HepG2 (cell line): Measurements from ENCODE around the gene ATG16L2. TPM values are rescaled to one million over a fixed set of nuclear protein-coding genes. Genes with fewer than 3 reads are reported as not detected.

ENCODE experiments used
- ATAC-seq: fragments of 200-7000 bp; cut with Tn5 transposase; 3 replicates; pipeline ENCODE4 v1.9.1; 2020; ENCODE audit warnings: mild to moderate bottlenecking, moderate library complexity
- BruUV-seq: library from RNA; stranded (reverse); fragments of 400-500 nt; replicated peaks from 2 replicates; lab custom pipeline; 2021; lab: Mats Ljungman, UMichigan
- CTCF ChIA-PET: fragments of 300-600 bp; formaldehyde crosslinking; extraction: SDS; loops from one replicate; lab custom pipeline; 2021; ENCODE audit warnings: low total read pairs, inconsistent platforms, low intra/inter-chr PET ratio; lab: Yijun Ruan, JAX
- POLR2A ChIA-PET: fragments of 350-600 bp; sonication (Branson Sonifier 250); formaldehyde crosslinking; loops from one replicate; lab custom pipeline; 2020; ENCODE audit warnings: antibody characterized with exemption, inconsistent platforms; lab: Yijun Ruan, JAX
- DNase-seq: peaks from one replicate; pipeline ENCODE4 v3.0.0-alpha.2; 2015; ENCODE audit warnings: low spot score
- FAIRE-seq: peaks from 3 replicates; lab custom pipeline; 2011; peaks lifted over from hg19 to GRCh38; lab: Jason Lieb, UNC
- H2AFZ ChIP-seq: one replicate; pipeline ENCODE4 v1.6.1; 2011; ENCODE audit warnings: low read length, inconsistent platforms
- H3K27ac ChIP-seq: fragments of 300-600 bp; 3 replicates; pipeline ENCODE4 v1.8.0; 2011; ENCODE audit warnings: mixed run types, mild to moderate bottlenecking, mixed read lengths, low read length, inconsistent platforms; ENCODE audit not compliant: insufficient read depth; ENCODE audit errors: extremely low read length
- H3K27me3 ChIP-seq, 2 experiments: fragments of 200-600 bp in 1 of 2; 2 replicates in 1 of 2; 3 replicates in 1 of 2; pipeline versions ENCODE4 v1.6.0 to v1.8.0; 2011; ENCODE audit warnings: low read length in 2 of 2, mild to moderate bottlenecking in 2 of 2, moderate library complexity in 2 of 2, inconsistent platforms in 1 of 2; ENCODE audit not compliant: insufficient read depth in 2 of 2, control insufficient read depth in 1 of 2
- H3K36me3 ChIP-seq, 2 experiments: fragments of 200-600 bp in 1 of 2; replicated peaks in 1 of 2; 2 replicates in 1 of 2; 3 replicates in 1 of 2; pipeline versions ENCODE4 v1.5.1 to v1.8.0; 2011; ENCODE audit warnings: low read length in 2 of 2, inconsistent platforms in 1 of 2; ENCODE audit not compliant: insufficient read depth in 2 of 2, control insufficient read depth in 1 of 2
- H3K4me1 ChIP-seq: 2 replicates; pipeline ENCODE4 v1.5.1; 2012; ENCODE audit warnings: low read length, inconsistent platforms; ENCODE audit not compliant: insufficient read depth
- H3K4me2 ChIP-seq: 2 replicates; pipeline ENCODE4 v1.6.0; 2011; ENCODE audit warnings: low read depth, low read length, inconsistent platforms
- H3K4me3 ChIP-seq, 3 experiments: fragments of 200-600 bp in 1 of 3; sonication (generic), shearing (Covaris generic) in 1 of 3; replicated peaks in 1 of 3; 2 replicates each; pipeline ENCODE4 v1.5.1; 2011 to 2016; ENCODE audit warnings: low read length in 3 of 3, inconsistent platforms in 2 of 3, low read depth in 2 of 3, mild to moderate bottlenecking in 2 of 3, control low read depth in 1 of 3, mixed read lengths in 1 of 3; ENCODE audit not compliant: insufficient read depth in 1 of 3
- H3K79me2 ChIP-seq: one replicate; pipeline ENCODE4 v1.6.1; 2011; ENCODE audit warnings: low read length, inconsistent platforms; ENCODE audit not compliant: insufficient read depth
- H3K9ac ChIP-seq: 2 replicates; pipeline ENCODE4 v1.6.0; 2011; ENCODE audit warnings: mild to moderate bottlenecking, low read depth, low read length, inconsistent platforms; ENCODE audit not compliant: insufficient read depth
- H3K9me3 ChIP-seq: 2 replicates; pipeline ENCODE4 v1.5.1; 2012; ENCODE audit warnings: mild to moderate bottlenecking, low read length
- H4K20me1 ChIP-seq: 2 replicates; pipeline ENCODE4 v1.6.0; 2011; ENCODE audit warnings: inconsistent platforms, mild to moderate bottlenecking, low read length, moderate library complexity; ENCODE audit not compliant: insufficient read depth
- CSRNP1 ChIP-seq: sonication (generic); formaldehyde crosslinking; IDR thresholded peaks from 2 replicates; pipeline ENCODE4 v1.8.1; 2023; ENCODE audit warnings: mild to moderate bottlenecking, missing genetic modification reagents
- HMGA1 ChIP-seq: sonication (generic); formaldehyde crosslinking; conservative IDR thresholded peaks from 2 replicates; pipeline ENCODE4 v1.4.0; 2020; ENCODE audit warnings: missing genetic modification reagents
- LCORL ChIP-seq, 2 experiments: fragments of 450-650 bp in 1 of 2; sonication (generic) in 1 of 2; formaldehyde crosslinking in 1 of 2; IDR thresholded peaks; 2 replicates each; pipeline versions ENCODE4 v1.5.0 to v1.6.1; 2017 to 2020; ENCODE audit warnings: antibody characterized with exemption in 1 of 2, missing genetic modification reagents in 1 of 2
- NFKBIZ ChIP-seq: IDR thresholded peaks from 2 replicates; pipeline ENCODE4 v1.6.1; 2018; ENCODE audit warnings: missing genetic modification reagents, missing compliant biosample characterization
- ZNF496 ChIP-seq: sonication (generic); formaldehyde crosslinking; IDR thresholded peaks from 2 replicates; pipeline ENCODE4 v1.8.1; 2023; ENCODE audit warnings: mild to moderate bottlenecking, moderate library complexity, missing genetic modification reagents; ENCODE audit not compliant: insufficient replicate concordance
- ZNF780A ChIP-seq: sonication (generic); formaldehyde crosslinking; IDR thresholded peaks from 2 replicates; pipeline ENCODE4 v1.8.0; 2022; ENCODE audit warnings: mild to moderate bottlenecking, missing genetic modification reagents, moderate library complexity
- WGBS: methylation state at CpG from one replicate; pipeline ENCODE4 v1.1.6; 2017; ENCODE audit warnings: low lambda C conversion rate; 5-methylcytosine and 5-hydroxymethylcytosine counted together
- in situ Hi-C: cut with HindIII; loops from 2 replicates; pipeline ENCODE4 v1.10.0; 2017; ENCODE audit warnings: low pct_unique_long_range_greater_than_20kb; ENCODE audit not compliant: extremely low pct_ligation_motif_present
- intact Hi-C: fragments of 100-400 bp; cut with micrococcal nuclease; formaldehyde crosslinking; loops from one replicate; pipeline ENCODE4 v1.10.0; 2022; ENCODE audit not compliant: unreplicated experiment
- polyA plus RNA-seq, 8 experiments: library from polyadenylated mRNA; depleted of rRNA in 3 of 8; stranded (reverse) in 7 of 8; unstranded in 1 of 8; fragments of >200 nt; fragmentation: Illumina TruSeq in 4 of 8; extraction: Trizol in 4 of 8; gene quantifications; 2 replicates each; pipeline versions ENCODE4 v1.2.1 to v1.2.3, GENCODE V29; 2011 to 2016; ENCODE audit warnings: low read depth in 4 of 8, missing spikeins in 1 of 8, mixed read lengths in 1 of 8; ENCODE audit not compliant: insufficient read depth in 1 of 8
- total RNA-seq, 5 experiments: library from RNA; depleted of rRNA; stranded (reverse); fragments of >200 nt; fragmentation: Illumina TruSeq; extraction: Trizol; gene quantifications; 2 replicates each; pipeline ENCODE4 v1.2.3, GENCODE V29; 2016; ENCODE audit warnings: low read depth in 1 of 5
- TF ChIP-seq, protein P1 (sequence below): sonication (generic); formaldehyde crosslinking; IDR thresholded peaks from 2 replicates; pipeline ENCODE4 v1.4.0; 2020; ENCODE audit warnings: missing genetic modification reagents
- TF ChIP-seq, protein P2 (sequence below): sonication (generic); formaldehyde crosslinking; IDR thresholded peaks from 2 replicates; pipeline ENCODE4 v1.4.0; 2020; ENCODE audit warnings: missing genetic modification reagents
- TF ChIP-seq, protein P3 (sequence below): sonication (generic); formaldehyde crosslinking; IDR thresholded peaks from 2 replicates; pipeline ENCODE4 v1.5.1; 2020; ENCODE audit warnings: mild to moderate bottlenecking, missing genetic modification reagents, moderate library complexity

ATG16L2 gene
- total and polyA plus RNA-seq, 2 of the 13 experiments (the other 11 are each of a cell fraction or from before 2014, with no cell fraction given), result 6.2 to 14.8 TPM

GRCh38 chr11:72869831-72870230 lies 55.6 kb downstream of the ATG16L2 start:
- Histone ChIP-seq H3K4me1 (no peaks in the 10 kb centered on the region), H3K9me3 (no peaks in the 10 kb centered on the region), H3K9ac (no peak overlapping the region), H3K27ac (no peak overlapping the region), H3K4me3 (no peak overlapping the region), H4K20me1 (no peaks in the 10 kb centered on the region), H3K79me2 (no peaks in the 10 kb centered on the region), H3K27me3 (no peaks in the 10 kb centered on the region), H2AFZ (no peak overlapping the region), H3K4me2 (no peak overlapping the region), H3K36me3 (peaks cover 12 to 55% of the 10 kb centered on the region in 2 experiments)
- FAIRE-seq (no peak), ATAC-seq (no peak), DNase-seq (no peak)
- CTCF ChIA-PET, result no interaction called here
- POLR2A ChIA-PET, result no interaction called here
- 92% methylated on average over 4 of the region's 4 CpGs for WGBS
- intact Hi-C loops (no loop called here), in situ Hi-C loops (no loop called here)
- no TSS peak for BruUV-seq
- no peak for TF ChIP-seq NFKBIZ (CRISPR knock-in tag)
- TF ChIP-seq CSRNP1 (CRISPR knock-in tag), result no peak
- no peak for TF ChIP-seq ZNF496 (CRISPR knock-in tag)
- TF ChIP-seq, protein P1, sequence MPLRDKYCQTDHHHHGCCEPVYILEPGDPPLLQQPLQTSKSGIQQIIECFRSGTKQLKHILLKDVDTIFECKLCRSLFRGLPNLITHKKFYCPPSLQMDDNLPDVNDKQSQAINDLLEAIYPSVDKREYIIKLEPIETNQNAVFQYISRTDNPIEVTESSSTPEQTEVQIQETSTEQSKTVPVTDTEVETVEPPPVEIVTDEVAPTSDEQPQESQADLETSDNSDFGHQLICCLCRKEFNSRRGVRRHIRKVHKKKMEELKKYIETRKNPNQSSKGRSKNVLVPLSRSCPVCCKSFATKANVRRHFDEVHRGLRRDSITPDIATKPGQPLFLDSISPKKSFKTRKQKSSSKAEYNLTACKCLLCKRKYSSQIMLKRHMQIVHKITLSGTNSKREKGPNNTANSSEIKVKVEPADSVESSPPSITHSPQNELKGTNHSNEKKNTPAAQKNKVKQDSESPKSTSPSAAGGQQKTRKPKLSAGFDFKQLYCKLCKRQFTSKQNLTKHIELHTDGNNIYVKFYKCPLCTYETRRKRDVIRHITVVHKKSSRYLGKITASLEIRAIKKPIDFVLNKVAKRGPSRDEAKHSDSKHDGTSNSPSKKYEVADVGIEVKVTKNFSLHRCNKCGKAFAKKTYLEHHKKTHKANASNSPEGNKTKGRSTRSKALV, result no peak
- TF ChIP-seq, protein P2, sequence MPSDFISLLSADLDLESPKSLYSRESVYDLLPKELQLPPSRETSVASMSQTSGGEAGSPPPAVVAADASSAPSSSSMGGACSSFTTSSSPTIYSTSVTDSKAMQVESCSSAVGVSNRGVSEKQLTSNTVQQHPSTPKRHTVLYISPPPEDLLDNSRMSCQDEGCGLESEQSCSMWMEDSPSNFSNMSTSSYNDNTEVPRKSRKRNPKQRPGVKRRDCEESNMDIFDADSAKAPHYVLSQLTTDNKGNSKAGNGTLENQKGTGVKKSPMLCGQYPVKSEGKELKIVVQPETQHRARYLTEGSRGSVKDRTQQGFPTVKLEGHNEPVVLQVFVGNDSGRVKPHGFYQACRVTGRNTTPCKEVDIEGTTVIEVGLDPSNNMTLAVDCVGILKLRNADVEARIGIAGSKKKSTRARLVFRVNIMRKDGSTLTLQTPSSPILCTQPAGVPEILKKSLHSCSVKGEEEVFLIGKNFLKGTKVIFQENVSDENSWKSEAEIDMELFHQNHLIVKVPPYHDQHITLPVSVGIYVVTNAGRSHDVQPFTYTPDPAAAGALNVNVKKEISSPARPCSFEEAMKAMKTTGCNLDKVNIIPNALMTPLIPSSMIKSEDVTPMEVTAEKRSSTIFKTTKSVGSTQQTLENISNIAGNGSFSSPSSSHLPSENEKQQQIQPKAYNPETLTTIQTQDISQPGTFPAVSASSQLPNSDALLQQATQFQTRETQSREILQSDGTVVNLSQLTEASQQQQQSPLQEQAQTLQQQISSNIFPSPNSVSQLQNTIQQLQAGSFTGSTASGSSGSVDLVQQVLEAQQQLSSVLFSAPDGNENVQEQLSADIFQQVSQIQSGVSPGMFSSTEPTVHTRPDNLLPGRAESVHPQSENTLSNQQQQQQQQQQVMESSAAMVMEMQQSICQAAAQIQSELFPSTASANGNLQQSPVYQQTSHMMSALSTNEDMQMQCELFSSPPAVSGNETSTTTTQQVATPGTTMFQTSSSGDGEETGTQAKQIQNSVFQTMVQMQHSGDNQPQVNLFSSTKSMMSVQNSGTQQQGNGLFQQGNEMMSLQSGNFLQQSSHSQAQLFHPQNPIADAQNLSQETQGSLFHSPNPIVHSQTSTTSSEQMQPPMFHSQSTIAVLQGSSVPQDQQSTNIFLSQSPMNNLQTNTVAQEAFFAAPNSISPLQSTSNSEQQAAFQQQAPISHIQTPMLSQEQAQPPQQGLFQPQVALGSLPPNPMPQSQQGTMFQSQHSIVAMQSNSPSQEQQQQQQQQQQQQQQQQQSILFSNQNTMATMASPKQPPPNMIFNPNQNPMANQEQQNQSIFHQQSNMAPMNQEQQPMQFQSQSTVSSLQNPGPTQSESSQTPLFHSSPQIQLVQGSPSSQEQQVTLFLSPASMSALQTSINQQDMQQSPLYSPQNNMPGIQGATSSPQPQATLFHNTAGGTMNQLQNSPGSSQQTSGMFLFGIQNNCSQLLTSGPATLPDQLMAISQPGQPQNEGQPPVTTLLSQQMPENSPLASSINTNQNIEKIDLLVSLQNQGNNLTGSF, result no peak
- TF ChIP-seq, protein P3, sequence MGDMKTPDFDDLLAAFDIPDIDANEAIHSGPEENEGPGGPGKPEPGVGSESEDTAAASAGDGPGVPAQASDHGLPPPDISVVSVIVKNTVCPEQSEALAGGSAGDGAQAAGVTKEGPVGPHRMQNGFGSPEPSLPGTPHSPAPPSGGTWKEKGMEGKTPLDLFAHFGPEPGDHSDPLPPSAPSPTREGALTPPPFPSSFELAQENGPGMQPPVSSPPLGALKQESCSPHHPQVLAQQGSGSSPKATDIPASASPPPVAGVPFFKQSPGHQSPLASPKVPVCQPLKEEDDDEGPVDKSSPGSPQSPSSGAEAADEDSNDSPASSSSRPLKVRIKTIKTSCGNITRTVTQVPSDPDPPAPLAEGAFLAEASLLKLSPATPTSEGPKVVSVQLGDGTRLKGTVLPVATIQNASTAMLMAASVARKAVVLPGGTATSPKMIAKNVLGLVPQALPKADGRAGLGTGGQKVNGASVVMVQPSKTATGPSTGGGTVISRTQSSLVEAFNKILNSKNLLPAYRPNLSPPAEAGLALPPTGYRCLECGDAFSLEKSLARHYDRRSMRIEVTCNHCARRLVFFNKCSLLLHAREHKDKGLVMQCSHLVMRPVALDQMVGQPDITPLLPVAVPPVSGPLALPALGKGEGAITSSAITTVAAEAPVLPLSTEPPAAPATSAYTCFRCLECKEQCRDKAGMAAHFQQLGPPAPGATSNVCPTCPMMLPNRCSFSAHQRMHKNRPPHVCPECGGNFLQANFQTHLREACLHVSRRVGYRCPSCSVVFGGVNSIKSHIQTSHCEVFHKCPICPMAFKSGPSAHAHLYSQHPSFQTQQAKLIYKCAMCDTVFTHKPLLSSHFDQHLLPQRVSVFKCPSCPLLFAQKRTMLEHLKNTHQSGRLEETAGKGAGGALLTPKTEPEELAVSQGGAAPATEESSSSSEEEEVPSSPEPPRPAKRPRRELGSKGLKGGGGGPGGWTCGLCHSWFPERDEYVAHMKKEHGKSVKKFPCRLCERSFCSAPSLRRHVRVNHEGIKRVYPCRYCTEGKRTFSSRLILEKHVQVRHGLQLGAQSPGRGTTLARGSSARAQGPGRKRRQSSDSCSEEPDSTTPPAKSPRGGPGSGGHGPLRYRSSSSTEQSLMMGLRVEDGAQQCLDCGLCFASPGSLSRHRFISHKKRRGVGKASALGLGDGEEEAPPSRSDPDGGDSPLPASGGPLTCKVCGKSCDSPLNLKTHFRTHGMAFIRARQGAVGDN (CRISPR knock-in tag), result no peak
- TF ChIP-seq LCORL (IDR thresholded peaks at IDR 0.05), result no peak
- no peak for TF ChIP-seq LCORL (CRISPR knock-in tag; IDR thresholded peaks at IDR 0.05)
- TF ChIP-seq HMGA1 (CRISPR knock-in tag), result no peak
- TF ChIP-seq ZNF780A, result no peak
